CD4-positive, CD25-positive, alpha-beta regulatory T cell (primary cell): ENCODE results near the gene KCNJ18. TPM values are rescaled to one million over a fixed set of nuclear protein-coding genes. Genes with fewer than 3 reads are reported as not detected.
"Not testable (repeated sequence)": the region's sequence is repeated elsewhere in the genome, so short reads cannot be mapped to it uniquely, and the experiment has no call there.

Experiments used
- ATAC-seq, 2 donors: fragments of 150-1000 bp; cut with Tn5 transposase; one replicate each; pipeline ENCODE4 v1.10.0; 2021; ENCODE audit warnings: low read depth in 2 of 2, moderate number of reproducible peaks in 2 of 2, moderate library complexity in 1 of 2
- DNase-seq, 3 donors: peaks; one replicate each; pipeline versions ENCODE4 v3.0.0 to v3.0.0-alpha.2; 2012 to 2022; ENCODE audit warnings: mixed read lengths in 1 of 3
- H3K27ac ChIP-seq: one replicate; pipeline ENCODE4 v1.7.0; 2013; ENCODE audit warnings: mild to moderate bottlenecking, low read length; ENCODE audit not compliant: insufficient read depth, poor library complexity, severe bottlenecking
- H3K27me3 ChIP-seq: one replicate; pipeline ENCODE4 v1.7.0; 2013; ENCODE audit warnings: low read length; ENCODE audit not compliant: control insufficient read depth, insufficient read depth
- H3K36me3 ChIP-seq: one replicate; pipeline ENCODE4 v1.7.0; 2013; ENCODE audit warnings: mild to moderate bottlenecking, low read length, moderate library complexity; ENCODE audit not compliant: control insufficient read depth, insufficient read depth
- H3K4me1 ChIP-seq: 2 replicates; pipeline ENCODE4 v1.7.0; 2013; ENCODE audit warnings: mild to moderate bottlenecking, low read length; ENCODE audit not compliant: insufficient read depth, control insufficient read depth, poor library complexity, severe bottlenecking
- H3K4me3 ChIP-seq: one replicate; pipeline ENCODE4 v1.7.0; 2013; ENCODE audit warnings: low read depth, mild to moderate bottlenecking, low read length, moderate library complexity
- H3K9me3 ChIP-seq, 2 experiments: 1 replicate in 1 of 2; 2 replicates in 1 of 2; pipeline ENCODE4 v1.7.0; 2013; ENCODE audit warnings: low read length in 2 of 2, mild to moderate bottlenecking in 1 of 2, moderate library complexity in 1 of 2; ENCODE audit not compliant: control insufficient read depth in 2 of 2
- H3K27ac Mint-ChIP-seq, 3 donors: one replicate each; pipeline ENCODE4 v1.8.0; 2020 to 2022; ENCODE audit warnings: mild to moderate bottlenecking in 3 of 3, mixed read lengths in 3 of 3, moderate library complexity in 2 of 3
- H3K27me3 Mint-ChIP-seq: one replicate; pipeline ENCODE4 v1.8.0; 2022; ENCODE audit warnings: mild to moderate bottlenecking, mixed read lengths
- H3K36me3 Mint-ChIP-seq: one replicate; pipeline ENCODE4 v1.8.0; 2020; ENCODE audit warnings: mixed read lengths
- H3K4me1 Mint-ChIP-seq, 4 donors: one replicate each; pipeline ENCODE4 v1.8.0; 2020 to 2022; ENCODE audit warnings: mixed read lengths in 4 of 4, mild to moderate bottlenecking in 1 of 4
- H3K4me3 Mint-ChIP-seq, 4 donors: one replicate each; pipeline ENCODE4 v1.8.0; 2020 to 2022; ENCODE audit warnings: mild to moderate bottlenecking in 4 of 4, mixed read lengths in 4 of 4, moderate library complexity in 3 of 4
- H3K9me3 Mint-ChIP-seq, 7 donors: one replicate each; pipeline ENCODE4 v1.8.0; 2020 to 2022; ENCODE audit warnings: mixed read lengths in 7 of 7, mild to moderate bottlenecking in 3 of 7, moderate library complexity in 2 of 7
- polyA plus RNA-seq, 4 donors: library from polyadenylated mRNA; unstranded; fragments of 300-500 nt; fragmentation: Illumina TruSeq; gene quantifications; one replicate each; pipeline ENCODE4 v1.2.3, GENCODE V29; 2021
- total RNA-seq: library from RNA; stranded (reverse); gene quantifications from one replicate; pipeline ENCODE4 v1.2.3, GENCODE V29; 2022

KCNJ18 gene
- total RNA-seq (not detected), polyA plus RNA-seq (not detected)

GRCh38 chr17:21691883-21692703 lies at the start of gene KCNJ18:
Gene KCNJ18 (plus strand): TSS chr17:21692523. CDS start chr17:21702787, 10,264 bp downstream.
- ATAC-seq, H3K27me3 ChIP-seq, H3K27me3 Mint-ChIP-seq: not testable (repeated sequence)

GRCh38 chr17:21648125-21648524 lies 44.2 kb upstream of the KCNJ18 start:
- not testable (repeated sequence) for H3K27me3 ChIP-seq, DNase-seq, H3K36me3 ChIP-seq, H3K4me3 ChIP-seq, ATAC-seq, H3K4me1 ChIP-seq, H3K27ac Mint-ChIP-seq, H3K36me3 Mint-ChIP-seq, H3K27me3 Mint-ChIP-seq, H3K27ac ChIP-seq, H3K4me1 Mint-ChIP-seq, H3K4me3 Mint-ChIP-seq, H3K9me3 ChIP-seq, H3K9me3 Mint-ChIP-seq

More at GRCh38 chr17:21691883-21692703, at the start of gene KCNJ18:
- not testable (repeated sequence) for H3K9me3 ChIP-seq, H3K4me1 Mint-ChIP-seq, H3K27ac Mint-ChIP-seq, H3K4me3 Mint-ChIP-seq, H3K9me3 Mint-ChIP-seq, H3K27ac ChIP-seq, H3K4me1 ChIP-seq, H3K4me3 ChIP-seq, H3K36me3 Mint-ChIP-seq, H3K36me3 ChIP-seq, DNase-seq

GRCh38 chr17:21650043-21650442 lies 42.3 kb upstream of the KCNJ18 start:
- not testable (repeated sequence) for H3K27ac Mint-ChIP-seq, H3K4me1 ChIP-seq, H3K4me3 ChIP-seq, DNase-seq, H3K27me3 ChIP-seq, H3K9me3 Mint-ChIP-seq, H3K4me3 Mint-ChIP-seq, ATAC-seq, H3K27ac ChIP-seq, H3K36me3 Mint-ChIP-seq, H3K36me3 ChIP-seq, H3K4me1 Mint-ChIP-seq, H3K27me3 Mint-ChIP-seq, H3K9me3 ChIP-seq

GRCh38 chr17:21652049-21652448 lies 40.3 kb upstream of the KCNJ18 start:
- not testable (repeated sequence) for H3K9me3 Mint-ChIP-seq, DNase-seq

GRCh38 chr17:21653211-21653610 lies 39.1 kb upstream of the KCNJ18 start:
- not testable (repeated sequence) for H3K27me3 ChIP-seq, ATAC-seq, H3K36me3 Mint-ChIP-seq, H3K4me1 Mint-ChIP-seq, H3K9me3 ChIP-seq, H3K4me3 ChIP-seq, H3K27ac Mint-ChIP-seq, H3K9me3 Mint-ChIP-seq, H3K4me3 Mint-ChIP-seq, H3K4me1 ChIP-seq, H3K36me3 ChIP-seq, H3K27me3 Mint-ChIP-seq, H3K27ac ChIP-seq, DNase-seq

More at GRCh38 chr17:21652049-21652448, 40.3 kb upstream of the KCNJ18 start:
- not testable (repeated sequence) for H3K9me3 ChIP-seq, H3K36me3 Mint-ChIP-seq, H3K4me1 Mint-ChIP-seq, H3K36me3 ChIP-seq, H3K4me1 ChIP-seq, H3K4me3 ChIP-seq, H3K27me3 ChIP-seq, H3K27me3 Mint-ChIP-seq, H3K27ac Mint-ChIP-seq, H3K27ac ChIP-seq, H3K4me3 Mint-ChIP-seq, ATAC-seq

GRCh38 chr17:21656518-21657309 lies 35.6 kb upstream of the KCNJ18 start:
- H3K4me3 Mint-ChIP-seq, H3K9me3 Mint-ChIP-seq, H3K4me3 ChIP-seq, H3K36me3 Mint-ChIP-seq, H3K4me1 ChIP-seq, ATAC-seq, H3K27me3 ChIP-seq, H3K27ac ChIP-seq, H3K9me3 ChIP-seq, H3K4me1 Mint-ChIP-seq, H3K36me3 ChIP-seq, H3K27me3 Mint-ChIP-seq, DNase-seq, H3K27ac Mint-ChIP-seq: not testable (repeated sequence)

GRCh38 chr17:21659635-21660034 lies 32.7 kb upstream of the KCNJ18 start:
- not testable (repeated sequence) for H3K4me3 ChIP-seq, ATAC-seq, H3K27ac ChIP-seq, H3K27me3 Mint-ChIP-seq, H3K36me3 Mint-ChIP-seq, H3K27ac Mint-ChIP-seq, H3K36me3 ChIP-seq, H3K27me3 ChIP-seq, H3K9me3 ChIP-seq, H3K9me3 Mint-ChIP-seq, H3K4me3 Mint-ChIP-seq, DNase-seq, H3K4me1 ChIP-seq, H3K4me1 Mint-ChIP-seq

GRCh38 chr17:21661455-21661854 lies 30.9 kb upstream of the KCNJ18 start:
- H3K9me3 Mint-ChIP-seq = peaks cover 0 to 20% (median 8%) of the 10 kb centered on the region in 7 donors
- H3K4me1 Mint-ChIP-seq, H3K36me3 Mint-ChIP-seq, H3K27me3 ChIP-seq, H3K27ac ChIP-seq, H3K27me3 Mint-ChIP-seq, H3K4me3 ChIP-seq, H3K36me3 ChIP-seq, ATAC-seq, H3K27ac Mint-ChIP-seq, DNase-seq, H3K4me3 Mint-ChIP-seq, H3K9me3 ChIP-seq, H3K4me1 ChIP-seq: not testable (repeated sequence)
